K562 (cell line): Measurements from ENCODE around the gene XPC. TPM values are rescaled to one million over a fixed set of nuclear protein-coding genes. Genes with fewer than 3 reads are reported as not detected.

ENCODE experiments used
- ELF2 ChIP-seq: fragments of 250-450 bp; sonication (Bioruptor Pico); IDR thresholded peaks from 2 replicates; pipeline ENCODE4 v1.5.0; 2021; ENCODE audit warnings: mild to moderate bottlenecking
- FOXK2 ChIP-seq, 2 experiments: fragments of 450-650 bp; IDR thresholded peaks in 1 of 2; conservative IDR thresholded peaks in 1 of 2; 2 replicates each; pipeline ENCODE4 v1.6.1; 2016; ENCODE audit warnings: low read depth in 2 of 2, mild to moderate bottlenecking in 1 of 2
- HBP1 ChIP-seq: fragments of 450-650 bp; formaldehyde crosslinking; IDR thresholded peaks from 2 replicates; pipeline ENCODE4 v1.4.0; 2022; ENCODE audit warnings: missing genetic modification characterization
- JUNB ChIP-seq: fragments of 450-650 bp; formaldehyde crosslinking; conservative IDR thresholded peaks from 2 replicates; pipeline ENCODE4 v1.4.0; 2020; ENCODE audit warnings: mild to moderate bottlenecking
- KAT7 ChIP-seq: sonication (generic); formaldehyde crosslinking; IDR thresholded peaks from 2 replicates; pipeline ENCODE4 v1.8.0; 2022; ENCODE audit warnings: missing genetic modification reagents, mild to moderate bottlenecking, borderline replicate concordance
- NBN ChIP-seq: fragments of 450-650 bp; IDR thresholded peaks from 2 replicates; pipeline ENCODE4 v1.6.1; 2016; ENCODE audit warnings: low read depth, mild to moderate bottlenecking
- NFIX ChIP-seq: fragments of 250-450 bp; sonication (Bioruptor Pico); IDR thresholded peaks from 2 replicates; pipeline ENCODE4 v1.4.0; 2020; ENCODE audit warnings: low read depth, mild to moderate bottlenecking, moderate library complexity
- SMARCA4 ChIP-seq: fragments of 450-650 bp; IDR thresholded peaks from 2 replicates; pipeline ENCODE4 v1.6.1; 2016
- TGIF2 ChIP-seq: sonication (generic); formaldehyde crosslinking; IDR thresholded peaks from 2 replicates; pipeline ENCODE4 v1.8.1; 2022; ENCODE audit warnings: mild to moderate bottlenecking, missing genetic modification reagents, moderate library complexity
- polyA plus RNA-seq, 8 experiments: library from polyadenylated mRNA; depleted of rRNA in 4 of 8; stranded (reverse) in 5 of 8; unstranded in 3 of 8; fragments of >200 nt; fragmentation: Nextera tagmentation in 2 of 8; fragmentation: Illumina TruSeq in 1 of 8; extraction: Ambion mirVana in 2 of 8; extraction: Trizol in 1 of 8; gene quantifications; 2 replicates each; pipeline versions ENCODE4 v1.2.1 to v1.2.3, GENCODE V29; 2011 to 2014; ENCODE audit warnings: inconsistent platforms in 1 of 8, missing spikeins in 1 of 8
- total RNA-seq, 7 experiments: library from RNA; depleted of rRNA in 6 of 7; stranded (reverse); fragments of >200 nt in 6 of 7; fragmentation: Illumina TruSeq in 2 of 7; extraction: Trizol in 2 of 7; gene quantifications; 2 replicates each; pipeline versions ENCODE4 v1.2.1 to v1.2.3, GENCODE V29; 2011 to 2021; ENCODE audit warnings: low replicate concordance in 1 of 7
- TF ChIP-seq, protein P1 (sequence below): fragments of 450-650 bp; IDR thresholded peaks from one replicate; pipeline ENCODE4 v1.6.1; 2018; ENCODE audit warnings: mild to moderate bottlenecking, moderate library complexity; ENCODE audit not compliant: partially characterized antibody

The XPC gene
- total and polyA plus RNA-seq, 9 of the 15 experiments (the other 6 are each of a cell fraction or from before 2014, with no cell fraction given), result 3.8 to 54.7 (median 41.3) TPM

DNA sequence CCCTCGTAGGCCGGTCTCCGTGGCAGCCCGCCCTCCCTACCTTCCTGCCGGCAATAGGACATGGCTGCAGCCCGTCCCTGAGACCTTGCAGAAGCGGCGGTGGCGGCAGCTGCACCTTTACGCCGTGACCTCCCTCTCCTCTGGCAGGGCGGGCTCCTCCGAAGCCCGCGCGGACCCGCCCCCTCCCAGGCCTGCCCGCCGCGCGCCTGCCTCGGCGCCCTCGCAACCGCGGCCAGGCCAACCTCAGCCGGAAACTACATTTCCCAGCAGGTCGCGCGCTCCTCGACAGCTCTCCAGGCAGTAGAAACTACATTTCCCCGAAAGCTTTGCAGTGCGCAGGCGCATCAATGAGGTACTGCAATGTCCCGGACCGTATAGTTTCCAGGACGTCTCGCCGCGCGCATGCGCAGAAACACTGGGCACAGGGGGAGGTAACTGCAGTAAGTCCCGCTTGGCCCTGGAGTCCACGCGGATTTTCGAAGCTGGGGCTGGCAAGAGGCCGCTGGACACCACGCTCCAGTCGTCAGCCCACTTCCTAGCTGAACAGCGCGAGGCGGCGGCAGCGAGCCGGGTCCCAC, 53.7 kb downstream of the XPC start, which contains the start of the genes CHCHD4 and TMEM43 (continued):
- TF ChIP-seq FOXK2 (conservative IDR thresholded peaks at IDR 0.05 in 1 of 2, IDR thresholded peaks at IDR 0.05 in 1 of 2; ENCODE audit: low read depth in 2 of 2) (no peak), KAT7 (CRISPR knock-in tag) (peak; percentile 70; the same call in 1 of the 2 replicates), HBP1 (no peak), TGIF2 (CRISPR knock-in tag) (no peak), NFIX (no peak), NBN (no peak), SMARCA4 (no peak), ELF2 (CRISPR knock-in tag) (no peak), JUNB (CRISPR knock-in tag) (no peak)
- TF ChIP-seq, protein P1, sequence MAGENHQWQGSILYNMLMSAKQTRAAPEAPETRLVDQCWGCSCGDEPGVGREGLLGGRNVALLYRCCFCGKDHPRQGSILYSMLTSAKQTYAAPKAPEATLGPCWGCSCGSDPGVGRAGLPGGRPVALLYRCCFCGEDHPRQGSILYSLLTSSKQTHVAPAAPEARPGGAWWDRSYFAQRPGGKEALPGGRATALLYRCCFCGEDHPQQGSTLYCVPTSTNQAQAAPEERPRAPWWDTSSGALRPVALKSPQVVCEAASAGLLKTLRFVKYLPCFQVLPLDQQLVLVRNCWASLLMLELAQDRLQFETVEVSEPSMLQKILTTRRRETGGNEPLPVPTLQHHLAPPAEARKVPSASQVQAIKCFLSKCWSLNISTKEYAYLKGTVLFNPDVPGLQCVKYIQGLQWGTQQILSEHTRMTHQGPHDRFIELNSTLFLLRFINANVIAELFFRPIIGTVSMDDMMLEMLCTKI, result no peak
- TF ChIP-seq, all 486 proteins: peak for 124
